HepG2 (cell line): ENCODE measurements around the gene GRK5. TPM values are rescaled to one million over a fixed set of nuclear protein-coding genes. Genes with fewer than 3 reads are reported as not detected.

ENCODE experiments used
- ATAC-seq: fragments of 200-7000 bp; cut with Tn5 transposase; 3 replicates; pipeline ENCODE4 v1.9.1; 2020; ENCODE audit warnings: mild to moderate bottlenecking, moderate library complexity
- BruUV-seq: library from RNA; stranded (reverse); fragments of 400-500 nt; replicated peaks from 2 replicates; lab custom pipeline; 2021; lab: Mats Ljungman, UMichigan
- CTCF ChIA-PET: fragments of 300-600 bp; formaldehyde crosslinking; extraction: SDS; loops from one replicate; lab custom pipeline; 2021; ENCODE audit warnings: low total read pairs, inconsistent platforms, low intra/inter-chr PET ratio; lab: Yijun Ruan, JAX
- POLR2A ChIA-PET: fragments of 350-600 bp; sonication (Branson Sonifier 250); formaldehyde crosslinking; loops from one replicate; lab custom pipeline; 2020; ENCODE audit warnings: antibody characterized with exemption, inconsistent platforms; lab: Yijun Ruan, JAX
- DNase-seq: peaks from one replicate; pipeline ENCODE4 v3.0.0-alpha.2; 2015; ENCODE audit warnings: low spot score
- FAIRE-seq: peaks from 3 replicates; lab custom pipeline; 2011; peaks lifted over from hg19 to GRCh38; lab: Jason Lieb, UNC
- H2AFZ ChIP-seq: one replicate; pipeline ENCODE4 v1.6.1; 2011; ENCODE audit warnings: low read length, inconsistent platforms
- H3K27ac ChIP-seq: fragments of 300-600 bp; 3 replicates; pipeline ENCODE4 v1.8.0; 2011; ENCODE audit warnings: mixed run types, mild to moderate bottlenecking, mixed read lengths, low read length, inconsistent platforms; ENCODE audit not compliant: insufficient read depth; ENCODE audit errors: extremely low read length
- H3K27me3 ChIP-seq, 2 experiments: fragments of 200-600 bp in 1 of 2; 2 replicates in 1 of 2; 3 replicates in 1 of 2; pipeline versions ENCODE4 v1.6.0 to v1.8.0; 2011; ENCODE audit warnings: low read length in 2 of 2, mild to moderate bottlenecking in 2 of 2, moderate library complexity in 2 of 2, inconsistent platforms in 1 of 2; ENCODE audit not compliant: insufficient read depth in 2 of 2, control insufficient read depth in 1 of 2
- H3K36me3 ChIP-seq, 2 experiments: fragments of 200-600 bp in 1 of 2; replicated peaks in 1 of 2; 2 replicates in 1 of 2; 3 replicates in 1 of 2; pipeline versions ENCODE4 v1.5.1 to v1.8.0; 2011; ENCODE audit warnings: low read length in 2 of 2, inconsistent platforms in 1 of 2; ENCODE audit not compliant: insufficient read depth in 2 of 2, control insufficient read depth in 1 of 2
- H3K4me1 ChIP-seq: 2 replicates; pipeline ENCODE4 v1.5.1; 2012; ENCODE audit warnings: low read length, inconsistent platforms; ENCODE audit not compliant: insufficient read depth
- H3K4me2 ChIP-seq: 2 replicates; pipeline ENCODE4 v1.6.0; 2011; ENCODE audit warnings: low read depth, low read length, inconsistent platforms
- H3K4me3 ChIP-seq, 3 experiments: fragments of 200-600 bp in 1 of 3; sonication (generic), shearing (Covaris generic) in 1 of 3; replicated peaks in 1 of 3; 2 replicates each; pipeline ENCODE4 v1.5.1; 2011 to 2016; ENCODE audit warnings: low read length in 3 of 3, inconsistent platforms in 2 of 3, low read depth in 2 of 3, mild to moderate bottlenecking in 2 of 3, control low read depth in 1 of 3, mixed read lengths in 1 of 3; ENCODE audit not compliant: insufficient read depth in 1 of 3
- H3K79me2 ChIP-seq: one replicate; pipeline ENCODE4 v1.6.1; 2011; ENCODE audit warnings: low read length, inconsistent platforms; ENCODE audit not compliant: insufficient read depth
- H3K9ac ChIP-seq: 2 replicates; pipeline ENCODE4 v1.6.0; 2011; ENCODE audit warnings: mild to moderate bottlenecking, low read depth, low read length, inconsistent platforms; ENCODE audit not compliant: insufficient read depth
- H3K9me3 ChIP-seq: 2 replicates; pipeline ENCODE4 v1.5.1; 2012; ENCODE audit warnings: mild to moderate bottlenecking, low read length
- H4K20me1 ChIP-seq: 2 replicates; pipeline ENCODE4 v1.6.0; 2011; ENCODE audit warnings: inconsistent platforms, mild to moderate bottlenecking, low read length, moderate library complexity; ENCODE audit not compliant: insufficient read depth
- JUNB ChIP-seq: sonication (generic); formaldehyde crosslinking; IDR thresholded peaks from 2 replicates; pipeline ENCODE4 v1.8.0; 2022; ENCODE audit warnings: missing genetic modification reagents, mild to moderate bottlenecking, borderline replicate concordance
- TGIF2 ChIP-seq: IDR thresholded peaks from 2 replicates; pipeline ENCODE4 v1.6.1; 2016; ENCODE audit warnings: control low read depth, missing compliant biosample characterization
- ZNF253 ChIP-seq: sonication (generic); formaldehyde crosslinking; IDR thresholded peaks from 2 replicates; pipeline ENCODE4 v1.8.0; 2022; ENCODE audit warnings: mild to moderate bottlenecking, missing genetic modification reagents, borderline replicate concordance
- ZNF800 ChIP-seq: sonication (generic); formaldehyde crosslinking; IDR thresholded peaks from 2 replicates; pipeline ENCODE4 v1.4.0; 2020; ENCODE audit warnings: missing genetic modification reagents
- WGBS: methylation state at CpG from one replicate; pipeline ENCODE4 v1.1.6; 2017; ENCODE audit warnings: low lambda C conversion rate; 5-methylcytosine and 5-hydroxymethylcytosine counted together
- in situ Hi-C: cut with HindIII; loops from 2 replicates; pipeline ENCODE4 v1.10.0; 2017; ENCODE audit warnings: low pct_unique_long_range_greater_than_20kb; ENCODE audit not compliant: extremely low pct_ligation_motif_present
- intact Hi-C: fragments of 100-400 bp; cut with micrococcal nuclease; formaldehyde crosslinking; loops from one replicate; pipeline ENCODE4 v1.10.0; 2022; ENCODE audit not compliant: unreplicated experiment
- polyA plus RNA-seq, 8 experiments: library from polyadenylated mRNA; depleted of rRNA in 3 of 8; stranded (reverse) in 7 of 8; unstranded in 1 of 8; fragments of >200 nt; fragmentation: Illumina TruSeq in 4 of 8; extraction: Trizol in 4 of 8; gene quantifications; 2 replicates each; pipeline versions ENCODE4 v1.2.1 to v1.2.3, GENCODE V29; 2011 to 2016; ENCODE audit warnings: low read depth in 4 of 8, missing spikeins in 1 of 8, mixed read lengths in 1 of 8; ENCODE audit not compliant: insufficient read depth in 1 of 8
- total RNA-seq, 5 experiments: library from RNA; depleted of rRNA; stranded (reverse); fragments of >200 nt; fragmentation: Illumina TruSeq; extraction: Trizol; gene quantifications; 2 replicates each; pipeline ENCODE4 v1.2.3, GENCODE V29; 2016; ENCODE audit warnings: low read depth in 1 of 5
- TF ChIP-seq, protein P1 (sequence below), 2 experiments: sonication (generic) in 1 of 2; formaldehyde crosslinking in 1 of 2; IDR thresholded peaks; 2 replicates each; pipeline versions ENCODE4 v1.4.0 to v1.6.1; 2018 to 2020; ENCODE audit warnings: missing genetic modification reagents in 2 of 2, borderline replicate concordance in 1 of 2, low read depth in 1 of 2, mild to moderate bottlenecking in 1 of 2, missing biosample characterization in 1 of 2

The GRK5 gene
- total and polyA plus RNA-seq, 2 of the 13 experiments (the other 11 are each of a cell fraction or from before 2014, with no cell fraction given), result 10.4 to 12.6 TPM

- intact Hi-C loops (no loop called here), in situ Hi-C loops (no loop called here)
- ATAC-seq, result no peak
- Histone ChIP-seq H3K4me3 (no peak overlapping the region), H3K36me3 (no peaks in the 10 kb centered on the region), H2AFZ (no peak overlapping the region), H3K79me2 (peaks cover 11% of the 10 kb centered on the region), H3K9ac (no peak overlapping the region), H3K4me2 (no peak overlapping the region), H3K4me1 (peaks cover 66% of the 10 kb centered on the region), H3K27ac (no peak overlapping the region), H4K20me1 (no peaks in the 10 kb centered on the region), H3K27me3 (no peaks in the 10 kb centered on the region), H3K9me3 (no peaks in the 10 kb centered on the region)
- FAIRE-seq, result no peak
- ChIA-PET POLR2A (no interaction called here), CTCF (no interaction called here)
- BruUV-seq, result no TSS peak
- DNase-seq, result no peak
- TF ChIP-seq ZNF800, result no peak
- TF ChIP-seq TGIF2 (CRISPR knock-in tag), result no peak
- TF ChIP-seq JUNB (CRISPR knock-in tag), result no peak
- TF ChIP-seq ZNF253 (CRISPR knock-in tag), result no peak
- TF ChIP-seq, protein P1, sequence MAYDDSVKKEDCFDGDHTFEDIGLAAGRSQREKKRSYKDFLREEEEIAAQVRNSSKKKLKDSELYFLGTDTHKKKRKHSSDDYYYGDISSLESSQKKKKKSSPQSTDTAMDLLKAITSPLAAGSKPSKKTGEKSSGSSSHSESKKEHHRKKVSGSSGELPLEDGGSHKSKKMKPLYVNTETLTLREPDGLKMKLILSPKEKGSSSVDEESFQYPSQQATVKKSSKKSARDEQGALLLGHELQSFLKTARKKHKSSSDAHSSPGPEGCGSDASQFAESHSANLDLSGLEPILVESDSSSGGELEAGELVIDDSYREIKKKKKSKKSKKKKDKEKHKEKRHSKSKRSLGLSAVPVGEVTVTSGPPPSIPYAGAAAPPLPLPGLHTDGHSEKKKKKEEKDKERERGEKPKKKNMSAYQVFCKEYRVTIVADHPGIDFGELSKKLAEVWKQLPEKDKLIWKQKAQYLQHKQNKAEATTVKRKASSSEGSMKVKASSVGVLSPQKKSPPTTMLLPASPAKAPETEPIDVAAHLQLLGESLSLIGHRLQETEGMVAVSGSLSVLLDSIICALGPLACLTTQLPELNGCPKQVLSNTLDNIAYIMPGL (CRISPR knock-in tag; IDR thresholded peaks at IDR 0.05; ENCODE audit: borderline replicate concordance in 1 of 2, low read depth in 1 of 2), result no peak
- 95% methylated on average over 5 of the region's 5 CpGs for WGBS
Measured at GRCh38 chr10:119245272-119245671, 37.9 kb downstream of the GRK5 start.
